GM19324 (cell line): Measurements from ENCODE around the gene TOM1L2.

Source experiments
- ATAC-seq: cut with Tn5 transposase; IDR thresholded peaks from one replicate; pipeline ENCODE4 v1.9.1; 2021; ENCODE audit warnings: mild to moderate bottlenecking, moderate library complexity; ENCODE audit not compliant: unreplicated experiment, low FRiP score

TOM1L2 gene

DNA sequence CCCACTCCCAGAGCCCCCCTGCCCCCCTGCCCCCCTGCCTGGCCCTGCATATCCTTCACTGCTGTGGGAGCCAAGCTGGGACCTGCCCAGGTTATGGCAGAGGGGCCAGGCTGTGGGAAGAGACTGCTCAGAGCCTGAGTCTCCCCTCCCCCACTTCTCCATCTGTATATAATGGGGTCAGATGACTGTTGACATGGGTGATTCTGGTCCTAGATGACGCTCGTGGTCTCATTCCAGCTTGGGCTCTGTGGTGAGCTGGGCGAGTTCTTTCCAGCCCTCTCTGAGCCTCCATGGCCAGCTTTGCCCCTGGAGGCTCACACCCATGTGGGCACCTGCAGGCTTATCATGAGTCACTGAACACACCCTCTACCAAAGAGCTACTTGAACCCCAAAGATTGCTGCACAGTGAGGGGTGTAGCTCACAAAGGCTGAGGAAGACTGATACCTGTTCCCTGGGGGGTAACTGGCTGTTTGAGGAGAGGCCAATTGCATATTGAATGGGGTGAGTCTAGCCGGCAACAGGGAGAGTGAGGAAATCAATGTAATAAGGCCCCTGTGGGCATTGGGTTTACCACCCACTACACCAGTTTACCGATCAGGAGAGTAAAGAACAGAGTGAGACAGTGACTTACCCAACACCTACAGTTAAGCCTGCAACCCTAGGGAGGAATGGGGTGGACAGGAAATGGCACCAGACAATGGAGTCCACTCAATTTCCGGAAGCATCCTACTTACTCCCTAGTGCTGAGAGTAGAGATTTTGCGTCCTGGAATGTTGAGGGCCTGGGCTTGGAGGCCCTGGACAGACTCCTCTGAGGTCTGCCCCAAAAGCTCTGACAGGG, 131.2 kb downstream of the TOM1L2 start:
- no peak for ATAC-seq

GRCh38 chr17:17839791-17840707, 132.2 kb downstream of the TOM1L2 start:
- ATAC-seq = peak; percentile 68

DNA sequence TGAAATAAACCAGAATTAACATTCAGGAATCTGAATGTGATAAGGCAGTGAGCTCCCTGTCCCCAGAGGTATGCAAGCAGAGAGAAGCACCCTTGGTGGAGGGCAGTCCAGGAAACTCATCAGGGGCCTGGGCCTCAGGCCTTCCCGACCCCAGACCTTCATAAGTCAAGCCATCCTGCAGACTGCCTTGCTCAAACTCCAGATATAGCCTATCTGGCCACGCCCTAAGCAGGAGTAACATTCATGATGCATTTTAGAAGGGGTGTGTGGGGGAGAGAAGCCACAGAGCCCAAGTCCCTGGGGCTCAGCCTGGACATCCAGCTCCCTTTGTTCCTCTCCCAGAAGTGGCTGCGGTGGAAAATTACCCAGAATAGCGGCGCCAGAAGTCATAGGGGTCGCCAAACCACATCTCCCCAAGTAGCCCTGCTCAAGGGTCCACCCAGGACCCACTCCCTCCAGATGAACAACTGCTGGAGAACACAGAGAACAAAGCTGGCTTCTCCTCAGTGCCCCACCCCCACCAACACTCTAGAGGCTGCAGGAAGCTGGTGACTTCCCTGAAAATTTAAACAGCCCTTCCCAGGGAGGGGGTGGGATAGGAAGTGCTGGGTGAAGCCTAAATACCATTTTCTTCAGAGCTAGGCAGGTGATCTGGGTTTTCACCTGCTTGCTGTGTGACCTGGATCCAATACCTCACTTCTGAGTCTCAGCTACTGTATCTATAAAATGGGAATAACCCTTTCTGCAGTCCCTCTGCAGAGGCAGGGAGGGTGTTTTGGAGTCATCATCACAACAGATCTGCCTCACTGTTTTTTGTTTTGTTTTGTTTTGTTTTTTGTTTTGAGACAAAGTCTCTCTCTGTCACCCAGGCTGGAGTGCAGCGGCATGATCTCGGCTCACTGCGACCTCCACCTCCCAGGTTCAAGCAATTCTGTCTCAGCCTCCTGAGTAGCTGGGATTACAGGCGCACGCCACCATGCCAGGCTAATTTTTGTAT, 133.9 kb downstream of the TOM1L2 start:
- no peak for ATAC-seq

DNA sequence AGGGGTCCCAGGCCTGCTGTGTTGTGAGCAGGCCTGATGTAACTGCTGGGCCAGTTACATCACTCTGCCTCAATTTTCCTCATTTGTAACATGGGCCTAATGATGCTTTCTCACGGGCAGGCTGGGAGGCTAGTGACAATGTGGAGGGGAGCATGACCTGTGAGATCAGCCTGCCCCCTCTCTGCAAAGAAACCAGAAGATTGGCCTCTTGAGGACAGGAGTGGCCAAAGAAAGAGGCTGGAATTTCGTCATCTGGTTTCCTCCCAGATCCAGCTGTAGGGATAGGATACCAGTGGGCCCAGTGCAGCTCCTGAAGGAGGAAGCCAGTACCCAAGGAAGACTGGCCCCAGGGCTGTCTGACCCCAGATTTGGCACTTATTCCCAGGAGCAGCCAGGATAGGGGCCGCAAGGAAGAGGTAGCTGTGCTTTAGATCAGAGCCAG, 134.8 kb downstream of the TOM1L2 start:
- no peak for ATAC-seq

DNA sequence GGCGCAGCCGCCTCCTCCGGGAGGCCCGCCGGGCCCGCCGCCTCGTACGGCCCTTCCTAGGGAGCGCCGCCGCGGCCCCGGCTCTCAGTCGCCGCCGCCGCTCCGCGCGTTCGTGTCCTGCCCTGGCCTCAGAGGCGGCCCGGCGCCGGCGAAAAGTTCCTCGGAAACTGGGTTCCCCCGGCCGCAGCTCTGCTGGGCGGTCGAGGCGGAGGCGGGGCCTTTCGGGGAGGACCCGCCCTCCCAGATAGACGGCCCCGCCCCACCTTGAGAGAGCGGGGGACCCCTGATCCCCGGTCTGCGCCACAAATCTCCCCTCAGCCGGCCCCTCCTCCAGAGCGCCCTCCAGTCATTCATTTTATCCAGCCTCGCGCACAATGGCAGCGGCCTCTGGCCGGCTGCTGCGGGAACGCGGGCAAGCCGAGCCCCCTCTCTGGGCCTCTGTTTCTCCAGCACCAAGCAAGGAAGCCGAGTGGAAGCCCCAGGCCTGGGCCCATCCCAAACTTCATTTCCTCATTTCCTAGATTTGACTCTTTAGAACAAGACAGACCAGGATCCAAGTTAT, 135.3 kb downstream of the TOM1L2 start, which contains the start of gene SREBF1:
TSS of gene SREBF1 (minus strand) at position 169 of the 562 bp plus-strand sequence. CDS start 169 bp downstream, outside the sequence.
- peak; percentile 20 for ATAC-seq

- ATAC-seq = peak; percentile 75
These were observed 135.9 kb downstream of the TOM1L2 start for GRCh38 chr17:17836250-17836817.

DNA sequence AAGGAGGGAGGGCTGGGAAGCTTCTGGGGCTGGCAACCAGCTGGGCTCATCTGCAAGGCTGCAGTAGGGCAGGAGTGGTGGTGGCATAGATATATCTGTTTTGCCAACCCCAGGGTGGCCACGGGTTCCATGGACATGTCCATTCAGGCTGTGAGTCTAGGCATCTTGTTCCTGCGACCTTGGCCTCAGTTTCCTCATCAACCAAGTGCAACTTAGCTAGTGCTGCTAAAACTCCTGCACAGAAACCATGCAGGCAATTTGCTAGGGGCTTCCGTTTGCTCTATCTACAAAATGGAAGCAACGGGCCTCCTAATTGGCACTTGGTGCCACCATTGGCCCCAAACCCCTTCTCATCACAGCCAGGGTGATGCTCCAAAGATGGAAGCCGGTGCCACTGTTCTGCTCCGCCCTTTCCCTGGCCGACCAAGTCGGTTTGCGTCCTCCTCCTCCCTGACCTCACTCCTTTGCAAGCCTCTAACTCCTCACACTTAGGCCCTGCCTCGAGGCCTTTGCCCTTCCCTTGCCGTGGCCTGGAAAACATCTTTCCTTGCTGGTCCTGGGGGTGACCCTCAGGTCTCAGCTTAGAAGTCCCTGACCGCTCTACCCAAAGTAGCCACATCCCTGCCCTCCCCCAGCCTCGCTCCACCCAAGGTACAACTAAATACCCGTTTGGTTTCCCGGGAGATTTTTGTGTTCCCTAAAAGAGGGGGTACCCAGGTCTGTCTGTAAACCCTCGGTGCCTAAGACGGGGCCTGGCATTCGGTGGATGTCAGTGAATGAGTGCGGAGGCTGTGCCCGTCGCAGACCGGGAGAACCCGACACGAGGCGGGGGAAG, 136.6 kb downstream of the TOM1L2 start:
- no peak for ATAC-seq

- no peak for ATAC-seq
These were observed 137.2 kb downstream of the TOM1L2 start for GRCh38 chr17:17834974-17835373.

- no peak for ATAC-seq
These were observed 138.4 kb downstream of the TOM1L2 start for GRCh38 chr17:17833658-17834357.

DNA sequence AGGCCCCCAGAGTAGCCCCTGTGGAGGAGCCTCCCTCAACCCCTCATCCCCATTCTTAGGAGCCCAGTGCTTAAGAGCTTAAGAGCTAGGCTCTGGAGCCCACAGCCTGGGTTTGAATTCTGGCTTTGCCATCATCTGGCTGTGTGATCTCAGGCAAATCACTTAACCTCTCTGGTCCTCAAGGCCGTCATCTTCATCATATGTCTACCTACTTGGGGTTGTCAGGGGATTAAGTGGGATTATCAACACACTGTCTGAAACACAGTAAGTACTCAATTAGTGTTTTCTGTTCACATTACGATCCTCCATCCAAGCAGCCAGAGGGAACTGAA, 140.2 kb downstream of the TOM1L2 start:
- ATAC-seq = no peak

DNA sequence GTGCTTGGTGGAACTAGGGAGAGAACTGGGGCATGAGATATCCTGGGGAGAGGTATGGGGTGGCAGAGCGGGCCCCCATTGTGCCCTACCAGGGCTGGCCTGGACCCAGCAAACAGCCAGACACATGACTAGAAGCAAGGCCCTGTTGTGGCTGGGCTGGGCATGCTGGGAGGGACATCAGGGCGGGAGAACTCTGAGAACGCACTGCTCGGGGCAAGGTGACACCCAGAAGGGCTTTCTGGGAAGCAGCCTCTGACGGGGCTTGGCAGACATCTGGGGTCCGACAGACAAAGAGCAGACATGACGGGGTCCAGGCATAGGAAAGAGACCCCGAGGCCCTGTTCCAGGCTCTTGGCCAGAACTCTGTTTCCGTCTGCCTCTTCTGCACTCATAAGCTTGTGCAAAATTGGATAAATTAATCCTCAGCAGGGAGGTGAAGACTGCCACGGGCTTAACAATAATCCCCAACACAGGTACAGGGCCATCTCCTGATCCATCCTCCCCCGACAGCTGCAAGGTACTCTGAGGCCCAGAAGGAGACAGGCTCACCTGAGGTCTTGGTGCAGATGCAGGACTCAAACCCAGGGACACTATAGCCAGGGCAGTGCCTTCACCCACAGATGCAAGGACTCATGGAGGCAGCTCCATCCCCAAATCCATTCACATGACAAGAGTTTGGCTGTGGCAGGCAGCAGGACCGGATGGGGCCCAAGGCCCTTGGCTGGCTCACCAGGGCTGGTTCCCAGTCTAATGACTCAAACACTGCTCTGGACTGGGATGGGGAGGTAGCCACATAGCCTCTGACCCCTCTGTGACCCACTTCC, 140.8 kb downstream of the TOM1L2 start:
- ATAC-seq = no peak

DNA sequence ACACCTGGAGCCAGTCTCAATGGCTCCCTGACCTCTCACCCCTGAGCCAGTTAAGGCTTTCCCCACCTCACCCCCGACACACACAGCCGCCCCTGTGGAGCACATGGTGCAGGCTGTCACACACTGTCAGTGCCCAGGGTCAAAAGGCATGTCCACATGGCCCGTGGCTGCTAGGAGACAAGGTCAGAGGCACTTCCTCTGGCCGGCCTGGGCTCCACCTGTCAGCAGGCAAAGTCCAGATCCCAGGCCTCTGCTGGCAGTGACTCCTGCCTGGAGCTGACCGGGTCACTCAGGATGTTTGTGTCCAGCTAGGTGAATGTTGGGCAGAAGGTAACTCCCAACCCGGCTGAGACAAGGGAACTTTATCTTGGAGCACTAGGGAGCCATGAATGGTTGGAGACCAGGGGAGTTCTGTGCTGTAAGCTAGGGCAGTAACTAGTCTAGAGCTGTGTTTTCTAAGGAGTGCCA, 141.4 kb downstream of the TOM1L2 start:
- ATAC-seq = no peak

GRCh38 chr17:17830269-17830567, 142.0 kb downstream of the TOM1L2 start:
- ATAC-seq = no peak

- ATAC-seq = no peak
These were observed 144.2 kb downstream of the TOM1L2 start for GRCh38 chr17:17827826-17828621.

DNA sequence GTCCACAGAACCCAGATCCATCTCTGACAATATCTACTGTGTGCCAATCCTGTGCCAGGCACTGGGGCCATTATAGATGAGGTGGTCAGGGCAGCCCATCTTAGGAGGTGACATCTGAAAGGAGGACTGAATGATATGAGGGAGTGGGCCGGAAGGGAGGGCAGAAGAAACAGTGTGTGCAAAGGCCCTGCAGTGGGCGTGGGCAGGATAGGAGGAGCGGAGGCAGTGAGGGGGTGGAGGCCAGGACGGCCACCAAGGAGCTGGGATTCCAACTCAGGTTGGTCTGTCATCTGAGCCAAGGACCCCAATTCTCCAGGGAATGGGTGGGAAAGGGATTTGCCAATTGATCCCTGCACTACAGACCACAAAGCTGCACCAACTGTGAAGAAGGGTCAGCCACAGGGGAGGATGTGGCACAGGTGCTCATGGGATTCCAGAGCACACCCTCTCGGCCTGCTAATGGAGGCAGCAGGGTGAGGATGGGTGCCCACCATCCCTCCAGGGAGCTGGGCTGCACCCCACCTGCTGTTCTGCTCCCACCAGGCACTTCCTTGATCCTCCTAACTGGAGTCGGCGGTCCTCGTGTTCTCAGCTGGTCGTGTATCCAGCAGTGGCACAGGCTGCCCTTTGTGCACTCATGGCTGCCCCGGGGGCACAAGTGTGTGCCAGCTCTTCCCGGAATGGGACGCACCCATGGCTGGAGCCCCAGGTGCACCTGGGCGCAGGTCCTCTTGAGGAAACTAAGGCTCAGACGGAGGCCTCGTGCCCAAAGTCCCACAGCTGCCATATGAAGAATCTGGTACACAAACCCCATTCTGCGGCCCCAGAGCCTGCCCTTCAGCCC, 145.0 kb downstream of the TOM1L2 start:
- ATAC-seq = no peak

DNA sequence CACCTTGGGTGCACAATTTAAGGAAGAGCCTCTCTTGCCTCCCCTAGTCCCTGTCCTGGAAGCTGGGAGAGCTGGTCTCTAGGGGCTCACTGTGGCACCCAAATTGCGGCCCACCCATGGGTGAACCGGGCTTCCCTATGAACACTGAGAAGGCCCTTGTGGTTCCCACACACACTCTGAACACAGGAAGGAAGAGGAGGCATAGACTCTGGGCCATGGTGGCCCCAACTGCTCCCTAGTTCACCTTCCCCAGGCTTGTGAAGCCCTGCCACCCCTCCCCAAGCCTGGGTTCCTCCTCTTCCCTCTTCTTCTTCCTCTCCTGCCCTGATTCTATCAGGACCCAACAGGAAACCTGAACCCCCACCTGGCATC, 145.9 kb downstream of the TOM1L2 start:
- ATAC-seq = no peak
